GM23248 (cell line): ENCODE data around the gene COL23A1. TPM values are rescaled to one million over a fixed set of nuclear protein-coding genes. Genes with fewer than 3 reads are reported as not detected.

Experiments
- DNase-seq: peaks from one replicate; pipeline ENCODE4 v3.0.0-alpha.2; 2015
- H2AFZ ChIP-seq: fragments of 200-600 bp; sonication (generic); 2 replicates; pipeline ENCODE4 v1.6.1; 2016; ENCODE audit warnings: antibody characterized with exemption
- H3F3A ChIP-seq: fragments of 200-600 bp; sonication (generic); 2 replicates; pipeline ENCODE4 v1.6.1; 2016; ENCODE audit warnings: mild to moderate bottlenecking, antibody characterized with exemption, mixed run types; ENCODE audit not compliant: insufficient read depth
- H3K27ac ChIP-seq: fragments of 200-600 bp; sonication (generic); 2 replicates; pipeline ENCODE4 v1.5.1; 2016; ENCODE audit warnings: mild to moderate bottlenecking
- H3K27me3 ChIP-seq: fragments of 200-600 bp; sonication (generic); replicated peaks from 2 replicates; pipeline ENCODE4 v1.6.1; 2016; ENCODE audit warnings: mild to moderate bottlenecking; ENCODE audit not compliant: insufficient read depth
- H3K36me3 ChIP-seq: fragments of 200-600 bp; sonication (generic); 2 replicates; pipeline ENCODE4 v1.6.1; 2016; ENCODE audit warnings: low read depth, mild to moderate bottlenecking
- H3K4me1 ChIP-seq: fragments of 200-600 bp; sonication (generic); 2 replicates; pipeline ENCODE4 v1.6.1; 2016; ENCODE audit warnings: mild to moderate bottlenecking; ENCODE audit not compliant: insufficient read depth
- H3K4me2 ChIP-seq: fragments of 200-600 bp; sonication (generic); one replicate; pipeline ENCODE4 v1.6.1; 2016; ENCODE audit warnings: mild to moderate bottlenecking; ENCODE audit not compliant: unreplicated experiment
- H3K4me3 ChIP-seq: fragments of 200-600 bp; sonication (generic); 2 replicates; pipeline ENCODE4 v1.5.1; 2016; ENCODE audit warnings: mild to moderate bottlenecking
- H3K79me2 ChIP-seq: fragments of 200-600 bp; sonication (generic); 2 replicates; pipeline ENCODE4 v1.6.1; 2016; ENCODE audit warnings: mild to moderate bottlenecking; ENCODE audit not compliant: insufficient read depth
- H3K9ac ChIP-seq: fragments of 200-600 bp; sonication (generic); 2 replicates; pipeline ENCODE4 v1.6.1; 2016; ENCODE audit warnings: mild to moderate bottlenecking
- H3K9me2 ChIP-seq: fragments of 200-600 bp; sonication (generic); 2 replicates; pipeline ENCODE4 v1.6.1; 2016; ENCODE audit warnings: mixed run types, mild to moderate bottlenecking, moderate library complexity; ENCODE audit not compliant: insufficient read depth
- H3K9me3 ChIP-seq: fragments of 200-600 bp; sonication (generic); one replicate; pipeline ENCODE4 v1.6.1; 2017; ENCODE audit warnings: low read depth
- H4K20me1 ChIP-seq: fragments of 200-600 bp; sonication (generic); 2 replicates; pipeline ENCODE4 v1.6.0; 2016; ENCODE audit not compliant: insufficient read depth
- EZH2 ChIP-seq: fragments of 200-600 bp; sonication (generic); IDR thresholded peaks from 2 replicates; pipeline ENCODE4 v1.6.1; 2018; ENCODE audit warnings: antibody characterized with exemption, mild to moderate bottlenecking; ENCODE audit not compliant: insufficient read depth, poor library complexity, severe bottlenecking
- EZH2phosphoT487 ChIP-seq: fragments of 200-600 bp; sonication (generic); IDR thresholded peaks from 2 replicates; pipeline ENCODE4 v1.6.1; 2018; ENCODE audit warnings: antibody characterized with exemption, moderate library complexity, mild to moderate bottlenecking, low read depth; ENCODE audit not compliant: insufficient read depth
- WGBS, 2 experiments: methylation state at CpG; one replicate each; pipeline ENCODE4 v1.1.6; 2015 to 2017; ENCODE audit warnings: low lambda C conversion rate in 2 of 2, low coverage in 1 of 2; ENCODE audit errors: missing lambda C conversion rate in 2 of 2; 5-methylcytosine and 5-hydroxymethylcytosine counted together
- in situ Hi-C: fragments of 300-500 bp; cut with MboI; formaldehyde crosslinking; loops from 2 replicates; pipeline ENCODE4 v1.15.0; 2020
- polyA plus RNA-seq: library from polyadenylated mRNA; unstranded; fragments of >200 nt; fragmentation: Nextera tagmentation; extraction: Ambion mirVana; gene quantifications from 2 replicates; pipeline ENCODE4 v1.2.1, GENCODE V29; 2016
- total RNA-seq: library from RNA; depleted of rRNA; stranded (reverse); fragments of >200 nt; shearing (Covaris generic); gene quantifications from 2 replicates; pipeline ENCODE4 v1.2.3, GENCODE V29; 2014

Gene COL23A1
- total and polyA plus RNA-seq, 2 experiments from 2014 or later, result not detected

DNA sequence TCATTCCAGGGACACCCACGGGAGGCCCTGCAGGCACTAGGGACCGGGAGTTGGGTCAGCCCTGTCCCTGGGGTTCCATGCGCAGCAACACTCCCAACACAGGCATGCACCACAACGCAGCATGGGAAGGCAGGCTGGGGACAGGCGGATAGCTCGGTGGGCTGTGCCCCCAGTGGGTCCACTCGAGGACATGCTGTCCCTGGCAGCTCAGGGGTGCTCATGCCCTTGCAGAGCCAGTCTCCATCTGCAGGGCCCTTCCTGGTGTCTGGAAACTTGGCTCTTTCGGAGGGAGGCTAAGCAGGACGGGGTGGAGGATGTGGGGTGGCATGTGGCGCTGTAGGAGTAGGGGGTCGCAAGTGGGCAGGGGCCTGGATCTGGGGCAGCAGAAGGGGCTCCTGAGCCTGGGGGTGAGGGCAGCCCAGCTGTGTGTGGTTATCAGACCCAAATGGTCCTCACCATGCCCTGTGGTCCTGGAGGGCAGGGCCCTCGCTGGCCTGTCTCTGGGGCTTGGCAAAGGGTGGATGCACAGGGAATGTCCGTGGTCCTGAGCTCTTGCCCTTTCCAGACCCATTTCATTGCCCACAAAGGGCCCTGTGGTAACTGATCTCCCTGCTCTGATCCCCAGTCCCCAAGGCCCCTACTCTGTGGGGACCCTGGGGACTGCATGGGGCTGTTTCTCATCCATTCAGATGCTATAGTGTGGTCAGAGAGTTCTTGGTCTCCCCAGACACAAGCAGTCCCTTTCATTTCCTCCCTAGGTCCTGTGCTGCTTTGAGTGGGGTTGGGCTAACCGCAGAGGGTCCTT is 267.3 kb downstream of the COL23A1 start:
- WGBS, 2 experiments, result 53 to 56% methylated on average over 12 to 14 of the region's 14 CpGs
- no peaks in the 10 kb centered on the region for H3K36me3 ChIP-seq
- no peaks in the 10 kb centered on the region for H3K4me1 ChIP-seq
- in situ Hi-C loops, result no loop called here
- no peak overlapping the region for H2AFZ ChIP-seq
- H3K4me2 ChIP-seq, result no peak overlapping the region
- no peaks in the 10 kb centered on the region for H3K9me2 ChIP-seq
- H3K79me2 ChIP-seq, result no peaks in the 10 kb centered on the region
- H3F3A ChIP-seq, result no peaks in the 10 kb centered on the region
- H3K27me3 ChIP-seq, result no peaks in the 10 kb centered on the region
- no peak overlapping the region for H3K27ac ChIP-seq
- H3K4me3 ChIP-seq, result no peak overlapping the region
- H3K9ac ChIP-seq, result no peak overlapping the region
- DNase-seq, result no peak
- no peaks in the 10 kb centered on the region for H4K20me1 ChIP-seq
- no peak for TF ChIP-seq EZH2
- no peak for TF ChIP-seq EZH2phosphoT487
- H3K9me3 ChIP-seq, result no peaks in the 10 kb centered on the region

DNA sequence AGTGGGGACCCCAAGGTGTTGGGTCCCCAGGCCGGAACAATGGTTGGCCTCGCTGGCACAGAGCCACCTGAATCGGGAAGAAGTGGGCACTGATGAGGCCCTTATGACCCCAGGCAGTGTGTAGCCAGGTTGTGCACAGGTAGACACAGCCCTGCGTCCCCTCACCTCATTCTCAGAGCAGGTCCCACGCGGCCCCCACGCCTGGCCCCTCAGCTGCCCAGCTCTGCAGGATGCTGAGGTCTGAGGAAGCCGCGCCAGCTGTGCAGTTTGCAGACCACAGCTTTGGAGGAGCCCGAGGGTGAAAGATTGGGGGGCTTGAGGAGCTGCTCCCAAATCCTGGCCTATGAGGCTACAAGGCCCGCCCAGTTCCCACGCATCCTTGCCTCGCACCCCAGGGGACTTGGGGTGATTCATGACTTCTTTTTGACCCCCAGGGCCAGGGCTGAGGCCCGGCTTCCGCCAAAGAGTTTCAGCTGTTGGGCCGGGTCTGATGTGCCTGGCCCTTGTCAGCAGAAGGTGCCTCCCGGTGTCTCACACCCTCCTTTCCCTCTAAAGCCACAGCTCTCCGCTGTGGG is 269.8 kb downstream of the COL23A1 start:
- Histone ChIP-seq H3K27me3 (no peaks in the 10 kb centered on the region), H3K9me2 (no peaks in the 10 kb centered on the region), H3K27ac (no peak overlapping the region), H3K4me3 (no peak overlapping the region), H3K9ac (no peak overlapping the region), H3K4me1 (no peaks in the 10 kb centered on the region), H2AFZ (no peak overlapping the region), H3K4me2 (no peak overlapping the region), H3F3A (no peaks in the 10 kb centered on the region), H3K79me2 (no peaks in the 10 kb centered on the region), H3K9me3 (no peaks in the 10 kb centered on the region), H4K20me1 (no peaks in the 10 kb centered on the region), H3K36me3 (no peaks in the 10 kb centered on the region)
- no peak for DNase-seq
- TF ChIP-seq EZH2phosphoT487 (no peak), EZH2 (no peak)
- WGBS, 2 experiments, result 56 to 58% methylated on average over 17 to 18 of the region's 18 CpGs
- in situ Hi-C loops, result no loop called here

DNA sequence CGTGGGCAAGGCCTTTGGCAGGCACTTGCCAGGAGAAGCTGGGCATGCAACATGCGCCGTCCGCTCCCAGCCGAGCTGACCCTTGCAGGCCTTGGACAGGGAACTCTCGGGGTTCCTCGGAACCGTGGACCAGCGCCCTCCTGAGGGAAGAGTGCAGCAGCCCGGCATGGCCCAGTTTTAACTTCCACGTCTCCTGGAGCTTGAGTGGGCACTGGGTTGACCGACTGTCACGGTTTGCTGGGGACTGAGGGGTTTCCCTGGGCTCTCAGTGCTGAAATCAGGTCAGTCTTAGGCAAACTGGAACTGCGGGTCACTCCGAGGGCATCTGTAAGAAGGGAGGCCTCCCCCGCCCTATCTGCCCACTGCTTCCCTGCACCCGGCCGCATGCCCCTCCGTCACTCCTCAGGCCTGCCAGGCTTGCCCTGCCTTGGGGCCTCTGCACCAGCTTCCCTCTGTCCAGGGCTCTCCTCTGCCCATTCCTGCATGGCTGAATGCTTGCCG is 270.6 kb downstream of the COL23A1 start:
- no peak overlapping the region for H3K4me3 ChIP-seq
- no peaks in the 10 kb centered on the region for H4K20me1 ChIP-seq
- H3K9me3 ChIP-seq, result no peaks in the 10 kb centered on the region
- H3K27me3 ChIP-seq, result no peaks in the 10 kb centered on the region
- 69 to 76% methylated on average over 20 of the region's 20 CpGs for WGBS, 2 experiments
- H3K9me2 ChIP-seq, result no peaks in the 10 kb centered on the region
- H3K4me1 ChIP-seq, result no peaks in the 10 kb centered on the region
- no peaks in the 10 kb centered on the region for H3K36me3 ChIP-seq
- no peak overlapping the region for H2AFZ ChIP-seq
- no peak overlapping the region for H3K9ac ChIP-seq
- no peak for TF ChIP-seq EZH2
- no peak for TF ChIP-seq EZH2phosphoT487
- DNase-seq, result no peak
- H3K79me2 ChIP-seq, result no peaks in the 10 kb centered on the region
- H3F3A ChIP-seq, result no peaks in the 10 kb centered on the region
- no peak overlapping the region for H3K27ac ChIP-seq
- no peak overlapping the region for H3K4me2 ChIP-seq
- in situ Hi-C loops, result no loop called here

DNA sequence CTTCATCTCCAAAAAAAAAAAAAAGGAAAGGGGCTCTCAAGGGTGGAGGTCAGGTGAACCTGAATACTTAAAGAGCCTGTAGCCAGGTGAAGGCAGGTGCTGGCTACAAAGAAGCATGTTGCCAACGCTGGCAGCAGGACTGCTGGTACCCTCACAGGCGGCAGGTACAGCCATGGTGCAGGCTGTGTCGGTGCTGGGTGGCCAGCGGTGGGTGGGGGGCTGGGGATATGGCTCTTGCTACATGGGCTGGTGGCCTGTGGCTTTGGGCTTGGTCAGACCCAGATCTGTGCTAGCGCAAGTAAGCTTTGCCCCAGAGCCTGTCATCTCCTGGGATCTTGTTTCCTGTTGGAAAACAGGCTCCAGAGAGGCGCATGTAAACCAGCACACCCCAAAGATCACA is 271.3 kb downstream of the COL23A1 start:
- 77% methylated on average over 6 of the region's 6 CpGs for WGBS, 2 experiments
- no peaks in the 10 kb centered on the region for H3F3A ChIP-seq
- H3K27ac ChIP-seq, result no peak overlapping the region
- H3K9me3 ChIP-seq, result no peaks in the 10 kb centered on the region
- H3K27me3 ChIP-seq, result no peaks in the 10 kb centered on the region
- H3K9me2 ChIP-seq, result no peaks in the 10 kb centered on the region
- H4K20me1 ChIP-seq, result no peaks in the 10 kb centered on the region
- in situ Hi-C loops, result no loop called here
- no peak overlapping the region for H3K9ac ChIP-seq
- H3K4me3 ChIP-seq, result no peak overlapping the region
- TF ChIP-seq EZH2 (no peak), EZH2phosphoT487 (no peak)
- no peak overlapping the region for H2AFZ ChIP-seq
- no peak for DNase-seq
- no peaks in the 10 kb centered on the region for H3K36me3 ChIP-seq
- no peaks in the 10 kb centered on the region for H3K4me1 ChIP-seq
- no peaks in the 10 kb centered on the region for H3K79me2 ChIP-seq
- H3K4me2 ChIP-seq, result no peak overlapping the region
